Measurements from ENCODE around the gene LAD1.

GRCh38 chr1:201385299-201385891, 13.7 kb downstream of the LAD1 start:
- no peak for TF ChIP-seq POLR2A (IDR thresholded peaks at IDR 0.05; ENCODE audit: low read length)
- TF ChIP-seq GATA1 (IDR thresholded peaks at IDR 0.05; ENCODE audit: low read depth, low read length) = no peak
